DMS53 (cell line): ENCODE measurements around the gene EIF3B.
A peak's percentile ranks its signal among the peaks of the same experiment; 100 is the strongest.
"Not testable (repeated sequence)": the region's sequence is repeated elsewhere in the genome, so short reads cannot be mapped to it uniquely, and the experiment has no call there.

Experiments used
- DNase-seq: peaks from one replicate; lab custom pipeline; 2025; lab: John Stamatoyannopoulos, UW

The EIF3B gene

DNA sequence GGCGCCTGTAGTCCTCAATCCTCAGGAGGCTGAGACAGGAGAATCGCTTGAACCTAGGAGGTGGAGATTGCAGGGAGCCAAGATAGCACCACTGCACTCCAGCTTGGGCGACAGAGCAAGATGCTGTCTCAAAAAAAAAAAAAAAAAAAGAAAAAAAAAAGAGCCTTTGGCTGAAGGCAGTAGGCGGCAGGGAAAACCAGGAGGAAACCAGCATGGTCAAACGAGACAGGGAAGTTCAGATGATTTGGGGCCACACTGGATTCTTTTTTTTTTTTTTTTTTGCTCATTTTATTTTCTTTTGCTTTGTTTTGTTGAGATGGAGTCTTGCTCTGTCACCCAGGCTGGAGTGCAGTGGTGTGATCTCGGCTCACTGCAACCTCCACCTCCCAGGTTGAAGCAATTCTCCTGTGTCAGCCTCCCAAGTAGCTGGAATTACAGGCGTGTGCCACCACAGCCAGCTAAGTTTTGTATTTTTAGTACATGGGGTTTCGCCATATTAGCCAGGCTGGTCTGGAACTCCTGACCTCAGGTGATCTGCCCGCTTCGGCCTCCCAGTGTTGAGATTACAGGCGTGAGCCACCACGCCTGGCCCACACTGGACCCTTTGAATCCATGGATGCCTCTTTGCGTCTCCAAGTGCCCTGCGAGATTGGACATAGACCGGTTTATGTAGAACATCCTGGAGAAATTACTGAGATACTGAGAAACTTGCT, 7.1 kb upstream of the EIF3B start:
- DNase-seq, result not testable (repeated sequence)

DNA sequence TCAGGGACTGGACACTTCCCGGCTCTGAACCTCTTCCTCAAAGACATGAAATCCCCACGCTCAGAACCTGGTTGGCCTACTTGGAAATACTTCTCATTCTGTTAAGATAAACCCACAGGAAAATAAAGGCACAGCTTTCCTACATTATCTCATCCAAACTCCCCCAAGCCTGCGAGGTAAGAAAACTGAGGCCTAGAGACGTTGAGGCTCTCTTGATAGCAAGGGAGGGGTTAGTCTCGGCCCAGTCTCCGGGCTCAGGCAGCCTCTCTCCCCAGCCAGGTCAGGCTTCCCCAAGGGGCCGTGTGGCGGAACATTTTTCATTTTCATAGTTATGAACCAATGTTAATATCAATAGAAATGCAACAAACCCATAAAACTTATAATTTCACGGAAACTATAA, 4.6 kb upstream of the EIF3B start:
- DNase-seq, result no peak

DNA sequence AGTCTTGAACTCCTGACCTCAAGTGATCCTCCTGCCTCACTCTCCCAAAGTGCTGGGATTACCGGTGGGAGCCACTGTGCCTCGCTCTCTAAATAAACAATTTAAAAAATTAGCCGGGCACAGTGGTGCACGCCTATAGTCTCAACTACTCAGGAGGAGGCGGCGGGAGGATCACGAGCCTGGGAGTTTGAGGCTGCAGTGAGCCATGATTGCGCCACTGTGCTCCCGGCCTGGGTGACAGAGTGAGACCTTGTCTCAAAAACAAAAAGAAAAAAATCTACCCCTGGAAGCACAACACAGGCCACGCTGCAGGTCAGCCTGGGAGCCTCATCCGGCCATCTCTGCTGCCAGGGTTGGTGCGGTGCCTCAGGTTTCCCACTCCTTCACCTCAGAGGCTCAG, 3.8 kb upstream of the EIF3B start:
- DNase-seq, result no peak

DNA sequence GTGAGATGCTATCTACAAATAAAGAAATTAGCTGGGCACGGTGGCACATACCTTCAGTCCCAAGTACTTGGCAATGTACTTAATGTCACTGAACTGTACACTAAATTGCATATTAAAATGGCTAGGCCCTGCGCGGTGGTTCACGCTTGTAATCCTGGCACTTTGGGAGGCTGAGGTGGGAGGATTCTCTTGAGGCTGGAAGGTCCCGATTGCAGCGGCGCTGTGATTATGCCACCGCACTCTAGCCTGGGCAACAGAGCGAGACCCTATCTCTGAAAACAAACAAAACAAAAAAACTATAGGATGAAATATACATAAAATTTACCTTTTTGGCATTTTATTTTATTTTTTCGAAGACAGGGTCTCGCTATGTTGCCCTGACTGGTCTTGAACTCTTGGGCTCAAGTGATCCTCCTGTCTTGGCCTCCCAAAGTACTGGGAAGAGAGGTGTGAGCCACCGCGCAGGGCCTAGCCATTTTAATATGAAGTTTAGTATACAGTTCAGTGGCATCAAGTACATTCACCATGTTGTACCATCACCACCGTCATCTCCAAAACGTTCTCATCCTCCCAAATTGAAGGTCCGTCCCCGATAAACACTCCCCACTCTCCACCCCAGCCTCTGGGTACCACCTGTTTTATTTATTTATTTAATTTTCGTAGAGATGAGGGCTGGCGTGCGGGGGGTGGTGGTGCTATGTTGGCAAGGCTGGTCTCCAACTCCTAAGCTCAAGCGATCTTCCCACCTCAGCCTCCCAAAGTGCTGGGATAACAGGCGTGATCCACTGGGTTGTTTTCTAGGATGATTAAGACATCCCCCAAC, 1.3 kb upstream of the EIF3B start:
- DNase-seq, result no peak

DNA sequence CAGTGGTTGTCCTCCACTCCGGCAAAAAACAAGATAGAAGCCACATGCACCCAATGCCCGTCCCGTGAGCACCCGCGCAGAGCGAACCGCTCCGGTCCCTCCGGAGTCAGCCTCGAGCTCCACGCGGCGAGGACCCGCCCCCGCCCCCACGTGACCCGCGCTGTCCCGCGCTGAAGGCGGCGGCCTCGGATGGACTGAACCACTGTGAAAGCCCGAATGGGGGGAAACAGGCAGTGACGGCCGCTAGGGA, 766 bp upstream of the EIF3B start:
- DNase-seq, result peak; percentile 95

DNA sequence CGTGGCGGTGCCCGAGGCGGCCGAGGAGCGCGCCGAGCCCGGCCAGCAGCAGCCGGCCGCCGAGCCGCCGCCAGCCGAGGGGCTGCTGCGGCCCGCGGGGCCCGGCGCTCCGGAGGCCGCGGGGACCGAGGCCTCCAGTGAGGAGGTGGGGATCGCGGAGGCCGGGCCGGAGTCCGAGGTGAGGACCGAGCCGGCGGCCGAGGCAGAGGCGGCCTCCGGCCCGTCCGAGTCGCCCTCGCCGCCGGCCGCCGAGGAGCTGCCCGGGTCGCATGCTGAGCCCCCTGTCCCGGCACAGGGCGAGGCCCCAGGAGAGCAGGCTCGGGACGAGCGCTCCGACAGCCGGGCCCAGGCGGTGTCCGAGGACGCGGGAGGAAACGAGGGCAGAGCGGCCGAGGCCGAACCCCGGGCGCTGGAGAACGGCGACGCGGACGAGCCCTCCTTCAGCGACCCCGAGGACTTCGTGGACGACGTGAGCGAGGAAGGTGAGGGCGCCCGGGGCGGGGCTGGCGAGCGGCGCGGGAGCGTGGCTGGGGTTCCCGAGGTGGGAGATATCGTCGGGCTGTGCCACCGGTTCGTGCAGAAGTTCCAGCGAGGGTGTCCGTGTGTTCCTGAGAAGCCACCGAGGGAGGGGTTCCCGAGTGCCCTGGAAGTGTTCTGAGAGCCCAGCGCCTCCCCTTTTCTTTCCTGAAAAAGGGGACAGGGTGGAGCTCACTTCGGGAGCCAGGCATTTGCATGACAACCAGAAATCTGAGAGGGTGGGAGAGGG, 495 bp downstream of the EIF3B start:
- DNase-seq, result peak; percentile 50

DNA sequence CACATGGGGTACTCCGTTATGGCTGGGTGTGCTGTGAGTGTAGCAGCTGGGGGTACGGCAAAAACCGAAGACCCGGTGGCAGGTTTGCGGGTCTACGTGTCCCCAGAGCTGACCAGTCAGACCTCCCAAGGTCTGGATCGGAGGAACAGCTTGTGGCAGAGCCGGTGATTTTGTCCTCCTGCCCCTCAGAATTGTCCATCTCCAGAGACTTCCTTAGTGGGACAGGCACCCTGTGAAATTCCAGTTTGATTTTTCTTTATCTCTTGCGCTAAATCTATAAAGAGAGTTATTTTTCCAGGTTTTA, 1.0 kb downstream of the EIF3B start:
- DNase-seq, result peak; percentile 40

DNA sequence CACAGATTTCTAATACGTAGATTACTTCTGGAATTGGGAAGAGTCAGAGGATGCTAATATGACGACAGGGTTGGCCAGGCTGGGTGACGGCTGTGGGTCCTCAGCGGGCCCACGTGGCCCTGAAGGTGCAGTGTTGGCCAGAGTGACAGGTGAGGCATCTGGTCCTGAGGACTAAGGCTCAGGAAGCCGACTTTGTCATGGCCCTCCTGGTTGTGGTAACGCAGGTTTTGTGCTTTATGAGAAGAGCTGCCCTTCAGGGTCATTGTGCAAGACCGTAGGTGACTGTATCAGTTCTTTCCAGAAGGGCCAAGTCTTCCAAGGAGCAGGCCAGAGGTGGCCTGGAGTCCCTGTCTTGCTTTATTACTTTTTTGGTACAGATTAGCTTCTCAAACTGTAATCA, 2.5 kb downstream of the EIF3B start:
- DNase-seq, result no peak

DNA sequence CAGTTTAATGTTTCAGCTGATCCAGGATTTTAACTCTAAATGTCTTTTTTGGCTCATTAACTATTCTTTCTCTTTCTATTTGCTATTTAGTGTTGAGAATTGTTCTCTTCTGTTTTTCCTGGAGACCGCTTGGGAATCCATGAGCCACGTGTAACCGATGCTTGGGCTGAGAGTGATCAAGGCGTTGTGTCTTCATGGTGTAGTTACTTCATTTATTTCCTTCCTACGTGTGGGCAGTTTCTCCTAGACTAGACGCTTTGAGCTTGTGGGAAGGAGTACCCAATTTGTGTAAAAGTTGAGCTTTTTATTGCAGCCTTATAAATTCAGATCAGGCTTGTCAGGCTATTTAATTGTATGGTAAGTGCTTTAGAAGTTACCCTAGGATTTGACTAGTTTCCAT, 2.9 kb downstream of the EIF3B start:
- no peak for DNase-seq

DNA sequence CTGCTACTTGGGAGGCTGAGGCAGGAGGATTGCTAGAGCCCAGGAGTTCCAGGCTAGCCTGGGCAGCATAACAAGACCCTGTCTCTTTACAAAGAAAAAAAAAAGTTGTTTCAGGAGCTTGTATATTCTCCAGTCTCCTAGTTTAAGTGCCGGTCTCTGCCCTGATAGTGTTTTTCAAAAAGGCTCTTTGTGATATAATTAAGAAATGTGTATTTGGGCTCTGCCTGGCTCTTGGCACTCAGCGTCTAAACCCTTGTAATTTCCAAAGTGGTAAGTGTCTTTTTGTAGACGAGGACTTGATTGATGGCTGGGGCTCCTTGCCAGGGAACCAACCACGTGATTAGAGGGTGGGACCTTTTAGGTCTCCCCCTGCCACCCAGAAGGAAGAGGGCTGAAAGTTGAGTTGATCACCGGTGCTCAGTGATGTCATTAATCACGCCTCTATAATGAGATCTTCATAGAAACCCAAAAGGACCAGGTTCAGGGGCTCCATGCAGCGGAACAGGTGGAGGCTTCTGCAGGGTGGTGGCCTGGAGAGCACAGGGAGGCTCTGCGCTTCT, 4.4 kb downstream of the EIF3B start:
- no peak for DNase-seq

DNA sequence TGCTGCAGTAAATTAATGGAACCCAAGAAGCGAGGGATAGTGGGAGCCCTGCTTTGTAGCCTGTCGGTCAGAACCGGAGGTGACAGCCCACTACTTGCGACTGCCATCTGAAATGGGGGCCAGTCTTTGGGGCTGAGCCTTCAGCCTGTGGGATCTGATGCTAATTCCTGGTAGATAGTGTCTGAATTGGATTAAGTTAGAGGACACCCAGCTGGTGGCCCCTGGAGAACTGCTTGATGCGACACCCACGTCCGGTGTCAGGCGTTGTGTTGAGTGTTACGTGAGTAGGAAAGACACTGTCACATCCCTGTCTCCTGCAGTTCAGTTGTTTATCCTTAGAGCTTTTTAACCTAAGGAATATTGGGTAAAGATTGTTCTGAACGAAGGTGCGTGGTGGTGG, 5.0 kb downstream of the EIF3B start:
- DNase-seq, result no peak

DNA sequence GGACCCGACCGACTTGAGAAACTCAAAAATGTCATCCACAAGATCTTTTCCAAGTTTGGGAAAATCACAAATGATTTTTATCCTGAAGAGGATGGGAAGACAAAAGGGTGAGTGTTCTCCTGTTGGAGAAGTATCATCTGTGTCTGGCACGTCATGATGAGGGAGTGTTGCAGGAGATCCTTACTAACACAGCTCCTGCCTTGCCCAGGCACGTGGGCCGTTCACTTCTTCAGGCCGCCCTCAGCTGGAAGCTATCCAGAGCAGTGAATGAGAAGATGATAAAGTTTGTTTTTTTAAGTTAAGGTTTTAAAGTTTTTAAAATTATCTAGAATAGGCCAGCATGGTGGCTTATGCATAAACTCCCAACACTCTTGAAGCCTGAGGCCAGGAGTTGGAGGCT, 6.2 kb downstream of the EIF3B start:
- DNase-seq, result no peak

DNA sequence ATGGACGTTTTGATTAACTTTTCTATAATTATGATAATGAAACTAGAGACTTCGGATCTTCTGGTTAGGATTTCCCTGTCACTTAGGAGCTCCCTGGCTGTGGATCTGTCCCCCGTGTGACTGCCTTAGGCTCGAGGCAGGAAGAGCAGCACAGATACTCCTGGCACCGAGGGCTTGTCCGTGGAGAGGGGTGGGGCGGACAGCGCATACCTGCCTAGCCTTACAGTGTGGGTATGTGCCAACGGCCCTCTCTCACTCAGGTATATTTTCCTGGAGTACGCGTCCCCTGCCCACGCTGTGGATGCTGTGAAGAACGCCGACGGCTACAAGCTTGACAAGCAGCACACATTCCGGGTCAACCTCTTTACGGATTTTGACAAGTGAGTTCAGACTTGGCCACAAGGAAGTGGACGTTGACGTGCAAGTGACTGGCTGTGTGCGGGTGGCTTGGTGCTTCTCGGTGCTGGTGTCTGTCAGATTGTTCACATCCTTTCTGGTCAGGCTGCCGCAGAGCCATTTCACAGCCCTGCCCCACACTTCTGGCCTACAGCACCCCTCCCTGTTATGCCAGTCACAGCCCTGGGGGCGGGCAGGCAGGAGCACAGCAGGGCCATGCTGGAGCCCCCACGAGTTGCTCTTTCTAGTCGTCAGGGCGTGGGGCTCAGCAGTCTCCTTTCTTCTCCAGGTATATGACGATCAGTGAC, 7.9 kb downstream of the EIF3B start:
- DNase-seq, result no peak

DNA sequence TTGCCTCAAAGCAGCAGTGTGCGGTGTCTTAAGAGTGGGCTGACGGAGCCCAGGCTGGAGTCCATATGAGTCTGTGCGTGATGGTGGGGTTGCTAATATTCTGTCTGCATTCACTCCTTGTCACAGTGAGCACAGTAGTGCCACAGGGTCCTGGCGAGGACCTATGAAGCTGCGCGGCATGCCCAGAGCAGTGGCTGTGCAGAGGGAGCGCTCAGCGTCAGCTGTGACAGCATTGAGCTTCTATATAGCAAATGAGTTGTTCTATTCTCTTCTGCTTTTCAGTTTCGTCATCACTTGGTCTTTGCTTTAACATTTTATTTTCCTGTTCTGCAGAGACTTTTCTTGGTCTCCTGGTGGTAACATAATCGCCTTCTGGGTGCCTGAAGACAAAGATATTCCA, 14.5 kb downstream of the EIF3B start:
- DNase-seq, result no peak

DNA sequence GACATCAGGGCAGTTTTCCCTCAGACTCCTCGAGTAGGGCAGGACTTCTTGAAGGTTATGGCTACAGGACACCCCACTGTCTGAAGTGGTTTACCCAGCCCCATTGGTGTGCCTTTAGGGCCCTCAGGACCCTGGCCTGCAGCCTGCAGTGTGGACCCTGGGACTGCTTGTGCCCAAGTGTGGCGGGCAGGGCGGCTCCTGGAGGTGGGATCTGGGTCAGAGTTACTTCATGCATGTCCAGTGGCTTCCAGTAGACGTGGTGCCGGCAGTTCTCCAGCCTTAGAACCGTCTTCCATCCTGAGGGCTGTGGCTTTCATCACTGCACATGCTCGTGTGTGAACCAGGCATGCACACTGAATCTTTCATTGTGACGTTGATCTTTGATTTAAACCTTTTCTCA, 16.7 kb downstream of the EIF3B start:
- no peak for DNase-seq

DNA sequence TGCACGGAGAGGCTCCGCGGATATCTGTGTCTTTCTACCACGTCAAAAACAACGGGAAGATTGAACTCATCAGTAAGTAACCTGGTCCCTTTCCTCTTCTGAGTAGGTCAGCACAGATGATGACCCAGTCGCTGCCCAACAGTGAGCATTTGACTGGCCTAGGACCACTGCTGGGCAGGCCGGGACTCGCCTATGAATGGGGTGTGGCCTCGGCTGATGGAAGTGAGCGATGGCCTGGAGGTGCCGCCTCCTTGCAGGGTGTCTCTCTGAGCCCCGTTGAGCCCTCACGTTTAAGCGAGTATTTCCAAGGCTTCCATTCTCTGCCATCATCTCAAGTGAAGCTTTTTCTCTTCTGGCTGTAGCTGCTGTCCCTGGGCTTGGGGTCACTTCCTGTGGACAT, 18.1 kb downstream of the EIF3B start:
- no peak for DNase-seq

DNA sequence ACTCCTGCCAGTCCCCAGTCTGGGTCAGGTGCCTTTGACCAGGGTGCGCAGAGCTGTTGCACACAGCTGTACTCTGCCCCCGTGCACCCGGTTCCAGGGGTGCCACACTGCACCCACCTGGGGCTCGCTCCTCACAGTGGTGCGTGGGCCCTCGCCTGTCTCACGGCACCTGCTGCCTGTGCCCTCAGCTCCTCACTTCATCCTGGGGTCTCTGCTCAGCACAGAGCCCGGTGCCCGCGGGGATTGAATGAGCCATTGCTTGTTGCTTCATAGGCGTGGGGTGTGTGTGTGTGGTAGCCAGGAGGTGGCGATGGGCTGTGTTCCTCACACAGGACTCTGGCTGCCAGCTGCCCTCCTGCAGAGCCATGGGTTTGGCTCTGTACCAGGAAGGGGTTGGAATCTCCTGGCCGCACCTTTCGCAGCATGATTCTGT, 18.5 kb downstream of the EIF3B start:
- DNase-seq, result no peak

DNA sequence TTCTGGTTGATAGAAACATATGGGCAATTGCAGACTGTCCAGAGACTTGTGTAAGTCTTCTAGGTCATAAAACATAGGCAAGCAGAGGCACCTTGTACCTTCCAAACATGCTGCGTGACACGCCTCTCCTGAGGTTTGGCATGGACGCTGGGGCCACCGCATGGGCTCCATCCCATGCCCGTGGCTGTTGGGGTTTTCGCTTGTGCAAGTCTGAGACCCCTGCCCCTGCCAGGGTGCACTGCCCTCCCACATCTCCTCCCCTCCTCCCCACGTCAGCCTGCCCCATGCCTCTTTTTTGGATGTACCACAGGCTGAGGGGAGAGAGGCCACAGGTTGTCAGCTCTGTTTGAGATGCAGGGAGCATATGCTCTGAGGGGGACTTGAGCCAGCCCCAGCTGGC, 19.0 kb downstream of the EIF3B start:
- no peak for DNase-seq

DNA sequence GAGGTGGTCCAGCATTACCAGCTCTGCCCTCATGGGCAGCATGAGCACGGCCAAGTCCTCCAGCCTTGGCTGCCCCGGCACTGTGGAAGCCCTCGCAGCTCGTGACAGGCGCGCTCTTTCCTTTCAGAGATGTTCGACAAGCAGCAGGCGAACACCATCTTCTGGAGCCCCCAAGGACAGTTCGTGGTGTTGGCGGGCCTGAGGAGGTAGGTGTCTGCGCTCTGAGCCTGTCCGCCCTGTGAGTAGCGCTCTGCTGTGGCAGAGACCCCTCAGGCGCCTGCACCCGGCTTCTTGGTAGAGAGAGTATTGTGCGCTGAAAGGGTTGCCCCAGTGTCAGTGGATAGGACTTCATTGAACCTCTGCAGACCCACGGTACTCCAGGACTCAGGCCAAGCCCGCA, 19.8 kb downstream of the EIF3B start:
- DNase-seq, result no peak

DNA sequence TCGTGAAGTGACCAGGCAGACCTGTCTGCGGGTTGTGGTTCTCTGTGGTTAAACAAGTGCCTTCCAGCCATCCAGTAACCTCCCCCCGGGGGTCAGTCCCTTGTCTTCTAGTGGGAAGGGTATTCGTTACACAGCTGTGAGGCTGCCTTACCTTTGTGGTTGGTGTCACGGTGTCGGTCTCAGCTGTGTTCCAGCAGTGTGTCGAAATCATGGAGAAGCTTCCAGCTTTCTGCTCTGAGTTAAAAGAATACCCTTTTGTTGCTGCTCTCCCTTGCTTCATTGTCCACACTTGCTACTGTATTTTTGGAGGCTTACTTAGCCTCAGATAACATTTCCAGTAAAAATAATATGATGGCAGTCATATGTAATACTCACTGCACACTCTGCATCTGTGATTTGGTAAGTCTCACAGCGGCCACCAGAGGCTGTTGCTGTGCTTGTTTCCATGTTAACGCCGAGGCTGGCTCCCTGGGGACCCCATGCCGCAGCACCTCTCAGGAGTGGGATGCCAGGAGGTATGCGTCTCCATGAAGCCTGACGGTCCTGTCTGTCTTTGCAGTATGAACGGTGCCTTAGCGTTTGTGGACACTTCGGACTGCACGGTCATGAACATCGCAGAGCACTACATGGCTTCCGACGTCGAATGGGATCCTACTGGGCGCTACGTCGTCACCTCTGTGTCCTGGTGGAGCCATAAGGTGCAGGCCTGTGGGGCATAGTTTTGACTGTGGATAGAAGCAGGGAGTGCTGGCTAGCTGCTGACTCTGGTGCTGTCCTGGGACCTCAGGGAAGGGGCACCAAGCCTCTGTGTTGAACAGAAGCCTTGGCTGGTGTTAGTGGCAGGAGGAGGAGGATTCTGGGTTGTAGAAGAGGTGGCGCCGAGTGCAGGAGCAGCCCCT, 20.5 kb downstream of the EIF3B start:
- no peak for DNase-seq

DNA sequence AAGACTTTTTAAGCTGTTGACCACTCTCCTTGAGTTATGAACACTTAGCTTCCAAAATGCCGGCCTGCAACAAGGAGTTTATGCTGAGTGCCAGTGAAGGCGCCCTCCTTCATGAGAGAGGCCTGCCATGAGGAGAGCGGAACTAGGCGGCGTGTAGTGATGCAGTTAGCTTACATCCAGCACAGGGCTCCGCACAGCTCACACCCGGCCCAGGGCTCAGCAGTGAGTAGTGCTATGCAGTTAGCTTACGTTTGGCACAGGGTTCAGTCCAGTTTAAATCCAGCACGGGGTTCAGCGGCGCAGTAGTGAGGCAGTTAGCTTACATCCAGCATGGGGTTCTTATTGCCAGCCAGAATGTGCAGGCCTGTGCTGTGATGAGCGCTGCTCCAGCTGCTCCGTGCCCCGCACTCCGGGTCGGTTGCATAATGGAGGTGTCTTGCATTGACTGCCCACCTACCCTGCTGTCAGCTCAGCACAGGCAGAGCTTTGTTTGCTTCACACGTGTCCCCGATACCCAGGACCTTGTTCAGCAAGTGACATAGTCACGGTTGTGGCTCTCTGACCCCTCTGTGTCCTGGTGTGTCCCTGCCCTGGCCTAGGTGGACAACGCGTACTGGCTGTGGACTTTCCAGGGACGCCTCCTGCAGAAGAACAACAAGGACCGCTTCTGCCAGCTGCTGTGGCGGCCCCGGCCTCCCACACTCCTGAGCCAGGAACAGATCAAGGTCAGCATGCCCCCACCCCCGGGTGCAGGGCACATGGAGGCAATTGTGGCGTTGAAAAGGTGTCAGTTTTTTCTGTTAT, 21.9 kb downstream of the EIF3B start:
- no peak for DNase-seq
